GM21360 (cell line): ENCODE data around the gene SLAIN1.
"Not testable (repeated sequence)": the region's sequence is repeated elsewhere in the genome, so short reads cannot be mapped to it uniquely, and the experiment has no call there.

Source experiments
- ATAC-seq: cut with Tn5 transposase; IDR thresholded peaks from one replicate; pipeline ENCODE4 v1.9.1; 2021; ENCODE audit warnings: mild to moderate bottlenecking, moderate library complexity; ENCODE audit not compliant: unreplicated experiment

The SLAIN1 gene

GRCh38 chr13:77697217-77698103 is at the start of gene SLAIN1:
TSS of gene SLAIN1 (plus strand) at chr13:77697687. CDS start at chr13:77697914, 227 bp downstream.
- ATAC-seq = peak; percentile 71

GRCh38 chr13:77650409-77650808 is 47.1 kb upstream of the SLAIN1 start:
- no peak for ATAC-seq

GRCh38 chr13:77653301-77653700 is 44.2 kb upstream of the SLAIN1 start:
- no peak for ATAC-seq

- ATAC-seq = not testable (repeated sequence)
These were observed 37.5 kb upstream of the SLAIN1 start for GRCh38 chr13:77660016-77660415.

- no peak for ATAC-seq
These were observed 36.6 kb upstream of the SLAIN1 start for GRCh38 chr13:77660841-77661250.

GRCh38 chr13:77662301-77662700 is 35.2 kb upstream of the SLAIN1 start:
- ATAC-seq = not testable (repeated sequence)

- not testable (repeated sequence) for ATAC-seq
These were observed 34.7 kb upstream of the SLAIN1 start for GRCh38 chr13:77662831-77663230.

- ATAC-seq = no peak
These were observed 22.6 kb upstream of the SLAIN1 start for GRCh38 chr13:77674852-77675251.

GRCh38 chr13:77678691-77679235 is 18.7 kb upstream of the SLAIN1 start:
- ATAC-seq = no peak

GRCh38 chr13:77687799-77688198 is 9.7 kb upstream of the SLAIN1 start:
- no peak for ATAC-seq

GRCh38 chr13:77691871-77692270 is 5.6 kb upstream of the SLAIN1 start:
- ATAC-seq = no peak

GRCh38 chr13:77692746-77693448 is 4.6 kb upstream of the SLAIN1 start:
- no peak for ATAC-seq

- ATAC-seq = no peak
These were observed 4.0 kb upstream of the SLAIN1 start for GRCh38 chr13:77693449-77693940.

GRCh38 chr13:77696006-77696878 is 1.2 kb upstream of the SLAIN1 start:
- peak; percentile 13 for ATAC-seq

GRCh38 chr13:77696879-77697216 is 639 bp upstream of the SLAIN1 start:
- ATAC-seq = peak; percentile 4

- ATAC-seq = peak; percentile 18
These were observed 943 bp downstream of the SLAIN1 start for GRCh38 chr13:77698201-77699058.

GRCh38 chr13:77699059-77699680 is 1.7 kb downstream of the SLAIN1 start:
- ATAC-seq = no peak

- ATAC-seq = no peak
These were observed 3.8 kb downstream of the SLAIN1 start for GRCh38 chr13:77701305-77701704.

- no peak for ATAC-seq
These were observed 4.9 kb downstream of the SLAIN1 start for GRCh38 chr13:77702366-77702765.
